H9 (cell line): ENCODE results near the gene SIAH2. TPM values are rescaled to one million over a fixed set of nuclear protein-coding genes. Genes with fewer than 3 reads are reported as not detected.

Experiments used
- DNase-seq: peaks from one replicate; pipeline ENCODE4 v3.0.0-alpha.2; 2017
- H2AFZ ChIP-seq: one replicate; pipeline ENCODE4 v1.6.1; 2013; ENCODE audit warnings: mild to moderate bottlenecking, low read length, control low read depth, moderate library complexity
- H2AK5ac ChIP-seq: 2 replicates; pipeline ENCODE4 v1.6.1; 2013; ENCODE audit warnings: low read length, control low read depth, mixed read lengths; ENCODE audit not compliant: insufficient read length
- H2BK120ac ChIP-seq: one replicate; pipeline ENCODE4 v1.6.1; 2013; ENCODE audit warnings: low read depth, mild to moderate bottlenecking, low read length, control low read depth, inconsistent platforms; ENCODE audit not compliant: poor library complexity, severe bottlenecking
- H2BK12ac ChIP-seq: 2 replicates; pipeline ENCODE4 v1.6.1; 2013; ENCODE audit warnings: low read length, control low read depth, mixed read lengths, low read depth; ENCODE audit not compliant: insufficient read length
- H2BK15ac ChIP-seq: 2 replicates; pipeline ENCODE4 v1.6.1; 2013; ENCODE audit warnings: low read depth, low read length, control low read depth
- H2BK20ac ChIP-seq: one replicate; pipeline ENCODE4 v1.6.1; 2013; ENCODE audit warnings: low read depth, mild to moderate bottlenecking, low read length, control low read depth, inconsistent platforms; ENCODE audit not compliant: poor library complexity, severe bottlenecking
- H2BK5ac ChIP-seq: 2 replicates; pipeline ENCODE4 v1.6.1; 2013; ENCODE audit warnings: low read length, control low read depth, mixed read lengths; ENCODE audit not compliant: insufficient read length
- H3K14ac ChIP-seq: 2 replicates; pipeline ENCODE4 v1.6.1; 2013; ENCODE audit warnings: low read length, control low read depth; ENCODE audit not compliant: insufficient read depth
- H3K18ac ChIP-seq: 2 replicates; pipeline ENCODE4 v1.6.1; 2013; ENCODE audit warnings: low read depth, mild to moderate bottlenecking, mixed read lengths, low read length, control low read depth; ENCODE audit not compliant: insufficient read length
- H3K23ac ChIP-seq: 2 replicates; pipeline ENCODE4 v1.6.1; 2013; ENCODE audit warnings: low read length, control low read depth, mixed read lengths, low read depth; ENCODE audit not compliant: insufficient read length
- H3K23me2 ChIP-seq: 2 replicates; pipeline ENCODE4 v1.6.1; 2013; ENCODE audit warnings: low read depth, mild to moderate bottlenecking, mixed read lengths, low read length, control low read depth; ENCODE audit not compliant: insufficient read length, poor library complexity, severe bottlenecking
- H3K27ac ChIP-seq: 2 replicates; pipeline ENCODE4 v1.5.1; 2013; ENCODE audit warnings: low read length, control low read depth, mixed read lengths, low read depth; ENCODE audit not compliant: insufficient read length
- H3K27me3 ChIP-seq: 2 replicates; pipeline ENCODE4 v1.6.1; 2013; ENCODE audit warnings: low read length, control low read depth, inconsistent platforms; ENCODE audit not compliant: insufficient read depth
- H3K4ac ChIP-seq: 2 replicates; pipeline ENCODE4 v1.6.1; 2013; ENCODE audit warnings: low read depth, mild to moderate bottlenecking, control low read depth, inconsistent platforms, low read length, moderate library complexity
- H3K4me1 ChIP-seq: 2 replicates; pipeline ENCODE4 v1.6.1; 2013; ENCODE audit warnings: low read length, control low read depth, inconsistent platforms; ENCODE audit not compliant: insufficient read depth
- H3K4me2 ChIP-seq: 2 replicates; pipeline ENCODE4 v1.6.1; 2013; ENCODE audit warnings: low read length, control low read depth, mixed read lengths; ENCODE audit not compliant: insufficient read length, insufficient read depth
- H3K56ac ChIP-seq: 2 replicates; pipeline ENCODE4 v1.6.1; 2013; ENCODE audit warnings: low read depth, mild to moderate bottlenecking, mixed read lengths, low read length, control low read depth; ENCODE audit not compliant: insufficient read length
- H3K79me1 ChIP-seq: 2 replicates; pipeline ENCODE4 v1.6.1; 2013; ENCODE audit warnings: low read depth, mild to moderate bottlenecking, moderate library complexity, low read length, control low read depth, inconsistent platforms; ENCODE audit not compliant: insufficient read depth, poor library complexity, severe bottlenecking
- H3K79me2 ChIP-seq: 2 replicates; pipeline ENCODE4 v1.6.1; 2013; ENCODE audit warnings: low read length, control low read depth, inconsistent platforms; ENCODE audit not compliant: insufficient read depth
- H3K9ac ChIP-seq: 2 replicates; pipeline ENCODE4 v1.6.1; 2013; ENCODE audit warnings: low read length, control low read depth, mixed read lengths; ENCODE audit not compliant: insufficient read length; ENCODE audit errors: extremely low read depth
- H3K9me3 ChIP-seq: one replicate; pipeline ENCODE4 v1.6.1; 2013; ENCODE audit warnings: low read depth, low read length, inconsistent platforms; ENCODE audit not compliant: control insufficient read depth
- H3T11ph ChIP-seq: one replicate; pipeline ENCODE4 v1.6.1; 2013; ENCODE audit warnings: mild to moderate bottlenecking, low read length, control low read depth, inconsistent platforms
- H4K20me1 ChIP-seq: one replicate; pipeline ENCODE4 v1.6.1; 2013; ENCODE audit not compliant: control insufficient read depth, insufficient read length, insufficient read depth
- H4K5ac ChIP-seq: 2 replicates; pipeline ENCODE4 v1.6.1; 2013; ENCODE audit warnings: low read depth, mild to moderate bottlenecking, mixed read lengths, low read length, control low read depth; ENCODE audit not compliant: insufficient read length
- H4K8ac ChIP-seq: replicated peaks from 2 replicates; pipeline ENCODE4 v1.6.1; 2013; ENCODE audit warnings: low read length, control low read depth, mixed read lengths, low read depth; ENCODE audit not compliant: insufficient read length
- H4K91ac ChIP-seq: 2 replicates; pipeline ENCODE4 v1.6.1; 2013; ENCODE audit warnings: low read depth, mild to moderate bottlenecking, moderate library complexity, mixed read lengths, low read length, control low read depth; ENCODE audit not compliant: insufficient read length
- H3K27ac Mint-ChIP-seq, 3 experiments: 2 replicates in 2 of 3; 3 replicates in 1 of 3; pipeline ENCODE4 v1.8.0; 2020 to 2021; ENCODE audit warnings: mixed read lengths in 3 of 3, mild to moderate bottlenecking in 1 of 3, moderate library complexity in 1 of 3
- H3K27me3 Mint-ChIP-seq: 2 replicates; pipeline ENCODE4 v1.8.0; 2021; ENCODE audit warnings: low read depth, mild to moderate bottlenecking, moderate library complexity, mixed read lengths
- H3K36me3 Mint-ChIP-seq, 3 experiments: 2 replicates in 2 of 3; 3 replicates in 1 of 3; pipeline ENCODE4 v1.8.0; 2020 to 2021; ENCODE audit warnings: low read depth in 3 of 3, mixed read lengths in 3 of 3; ENCODE audit not compliant: insufficient read depth in 1 of 3
- H3K4me1 Mint-ChIP-seq, 2 experiments: 2 replicates each; pipeline ENCODE4 v1.8.0; 2020; ENCODE audit warnings: mixed read lengths in 2 of 2
- H3K4me3 Mint-ChIP-seq, 2 experiments: 2 replicates in 1 of 2; 3 replicates in 1 of 2; pipeline ENCODE4 v1.8.0; 2020 to 2021; ENCODE audit warnings: mild to moderate bottlenecking in 2 of 2, mixed read lengths in 2 of 2, moderate library complexity in 1 of 2
- H3K9me3 Mint-ChIP-seq, 2 experiments: 2 replicates in 1 of 2; 3 replicates in 1 of 2; pipeline ENCODE4 v1.8.0; 2020; ENCODE audit warnings: mild to moderate bottlenecking in 2 of 2, mixed read lengths in 2 of 2, moderate library complexity in 1 of 2
- CTCF ChIP-seq: fragments of 200-600 bp; sonication (generic); conservative IDR thresholded peaks from 3 replicates; pipeline ENCODE4 v1.8.0; 2021; ENCODE audit warnings: antibody characterized with exemption, mild to moderate bottlenecking
- WGBS: extraction: QIAGEN DNeasy Blood & Tissue Kit; methylation state at CpG from one replicate; pipeline ENCODE4 v1.1.7; 2013; ENCODE audit warnings: missing lambda C conversion rate, low lambda C conversion rate, mixed read lengths; ENCODE audit not compliant: insufficient read length; ENCODE audit errors: extremely low coverage; 5-methylcytosine and 5-hydroxymethylcytosine counted together
- total RNA-seq: library from RNA; stranded (reverse); gene quantifications from 2 replicates; pipeline ENCODE4 v1.2.1, GENCODE V29; 2021

The SIAH2 gene
- total RNA-seq, 1 experiment from 2014 or later, result 17.4 TPM

GRCh38 chr3:150743508-150743907 lies 19.5 kb downstream of the SIAH2 start:
- Histone ChIP-seq H2BK15ac (no peak overlapping the region), H3K79me2 (no peaks in the 10 kb centered on the region; the same call in 1 of the 2 replicates), H4K8ac (no peak overlapping the region), H4K20me1 (no peaks in the 10 kb centered on the region), H2BK12ac (no peak overlapping the region), H3K4ac (no peak overlapping the region), H3K4me2 (no peak overlapping the region), H3K4me1 (no peaks in the 10 kb centered on the region), H3K23me2 (no peaks in the 10 kb centered on the region), H3K9ac (no peak overlapping the region), H2AFZ (no peak overlapping the region), H3K56ac (no peak overlapping the region), H3K18ac (no peak overlapping the region), H3K27ac (no peak overlapping the region), H4K91ac (no peak overlapping the region), H2AK5ac (no peak overlapping the region), H3K9me3 (no peaks in the 10 kb centered on the region), H3K79me1 (no peaks in the 10 kb centered on the region), H3K23ac (no peak overlapping the region), H2BK5ac (no peak overlapping the region), H2BK120ac (no peak overlapping the region), H3K27me3 (no peaks in the 10 kb centered on the region), H2BK20ac (no peak overlapping the region), H3K14ac (no peak overlapping the region), H4K5ac (no peak overlapping the region), H3T11ph (no peak overlapping the region)
- Mint-ChIP-seq H3K9me3 (no peaks in the 10 kb centered on the region), H3K27me3 (no peaks in the 10 kb centered on the region), H3K36me3 (peaks cover 0 to 4% (median 4%) of the 10 kb centered on the region in 3 experiments; a peak in 4 of 7 replicates), H3K27ac (peak overlapping the region in 2 of 3 experiments; percentile 49 to 72; a peak in 4 of 7 replicates), H3K4me3 (no peak overlapping the region), H3K4me1 (peaks cover 15 to 16% of the 10 kb centered on the region in 2 experiments)
- DNase-seq, result no peak
- TF ChIP-seq CTCF, result no peak
- no CpG with 5 or more reads among the region's 2 CpGs for WGBS
